ENCODE measurements around the gene MYO5B. TPM values are rescaled to one million over a fixed set of nuclear protein-coding genes. Genes with fewer than 3 reads are reported as not detected.
"Not testable (repeated sequence)": the region's sequence is repeated elsewhere in the genome, so short reads cannot be mapped to it uniquely, and the experiment has no call there.

MYO5B gene
- total RNA-seq, 4 donors from 2014 or later = 105 to 213 (median 183) TPM

DNA sequence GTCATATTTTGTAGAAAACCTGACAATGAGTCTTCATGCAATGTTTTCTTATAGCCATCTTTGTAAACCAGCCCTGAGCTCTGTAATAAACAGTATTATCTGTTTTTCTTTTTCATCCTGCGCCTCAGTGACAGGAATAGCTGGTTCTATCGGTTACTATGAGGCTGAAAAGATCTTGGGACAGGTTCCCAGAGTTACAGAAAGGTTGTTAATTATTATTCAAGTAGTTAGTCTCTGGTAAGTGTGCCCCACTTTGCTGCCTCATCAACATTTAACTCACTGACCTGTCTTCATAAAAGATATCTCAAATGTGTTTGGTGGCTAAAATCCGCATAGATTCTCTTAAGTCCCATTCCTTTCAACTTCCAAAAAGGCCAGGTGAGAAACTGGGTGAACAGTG is 400.2 kb downstream of the MYO5B start:
- Histone ChIP-seq H3K36me3 (peaks cover 0 to 76% (median 3%) of the 10 kb centered on the region in 3 donors), H3K4me3 (no peak overlapping the region), H3K27me3 (no peaks in the 10 kb centered on the region), H3K4me1 (no peaks in the 10 kb centered on the region), H3K27ac (no peak overlapping the region), H3K9me3 (no peaks in the 10 kb centered on the region)
- no peak for DNase-seq
- TF ChIP-seq CTCF (IDR thresholded peaks at IDR 0.05) (no peak), POLR2A (IDR thresholded peaks at IDR 0.05) (no peak)

GRCh38 chr18:49789560-49790134 is 405.3 kb downstream of the MYO5B start:
- H3K27me3 ChIP-seq, H3K9me3 ChIP-seq, H3K27ac ChIP-seq, H3K4me3 ChIP-seq, DNase-seq, H3K4me1 ChIP-seq: not testable (repeated sequence)
- peaks cover 0 to 81% (median 0%) of the 10 kb centered on the region in 3 donors for H3K36me3 ChIP-seq

GRCh38 chr18:49788327-49788898 is 406.5 kb downstream of the MYO5B start:
- Histone ChIP-seq H3K27me3 (no peaks in the 10 kb centered on the region), H3K9me3 (no peaks in the 10 kb centered on the region), H3K4me3 (peak overlapping the region in 2 of 4 donors; percentile 11 to 18), H3K4me1 (no peaks in the 10 kb centered on the region), H3K36me3 (peaks cover 0 to 79% (median 0%) of the 10 kb centered on the region in 3 donors), H3K27ac (peak overlapping the region in 2 of 4 donors; percentile 21 to 53)
- DNase-seq = no peak
- TF ChIP-seq POLR2A (IDR thresholded peaks at IDR 0.05) (no peak), CTCF (IDR thresholded peaks at IDR 0.05) (no peak)

DNA sequence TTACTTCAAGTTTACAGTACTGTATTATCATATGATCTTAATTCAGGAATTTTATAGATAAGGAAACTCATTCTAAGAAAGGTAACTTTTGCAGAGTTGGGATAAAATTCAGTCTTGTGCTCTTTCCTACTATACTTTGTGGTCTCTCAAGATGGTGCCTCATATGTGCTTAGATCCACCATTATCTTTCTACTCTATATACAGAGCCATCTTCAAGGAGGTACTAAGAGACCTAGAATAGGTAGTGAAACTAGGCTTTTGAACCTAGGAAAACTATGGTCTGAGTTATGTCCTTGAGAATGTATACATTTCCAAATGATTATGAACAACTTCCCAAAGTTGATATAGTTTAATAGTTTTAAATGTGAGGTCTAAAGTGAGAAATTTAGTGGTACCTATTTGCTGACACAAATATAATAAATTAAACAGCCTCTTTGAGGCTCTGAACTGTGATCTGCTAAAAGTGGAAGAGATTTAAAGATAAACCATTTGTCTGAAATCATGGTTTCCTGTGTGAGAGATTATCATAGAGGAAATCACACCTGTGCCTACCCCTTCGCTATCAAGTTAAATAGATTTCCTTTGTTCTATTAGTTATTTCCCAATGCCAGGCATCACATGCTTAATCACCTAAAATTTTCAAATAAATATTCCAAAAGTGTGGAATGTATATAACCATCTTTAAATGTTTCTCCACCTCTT is 408.8 kb downstream of the MYO5B start:
- Histone ChIP-seq H3K4me1 (no peaks in the 10 kb centered on the region), H3K36me3 (peaks cover 0 to 79% (median 0%) of the 10 kb centered on the region in 3 donors), H3K4me3 (no peak overlapping the region), H3K27me3 (no peaks in the 10 kb centered on the region), H3K9me3 (no peaks in the 10 kb centered on the region), H3K27ac (no peak overlapping the region)
- no peak for DNase-seq
- TF ChIP-seq POLR2A (IDR thresholded peaks at IDR 0.05) = no peak
- TF ChIP-seq CTCF (IDR thresholded peaks at IDR 0.05) = no peak

GRCh38 chr18:49784427-49785185 is 410.3 kb downstream of the MYO5B start:
- Histone ChIP-seq H3K4me1 (no peaks in the 10 kb centered on the region), H3K9me3 (no peaks in the 10 kb centered on the region), H3K27ac (no peak overlapping the region), H3K27me3 (no peaks in the 10 kb centered on the region), H3K36me3 (peaks cover 0 to 73% (median 0%) of the 10 kb centered on the region in 3 donors), H3K4me3 (no peak overlapping the region)
- no peak for DNase-seq
- TF ChIP-seq CTCF (IDR thresholded peaks at IDR 0.05) = no peak
- TF ChIP-seq POLR2A (IDR thresholded peaks at IDR 0.05) = no peak

DNA sequence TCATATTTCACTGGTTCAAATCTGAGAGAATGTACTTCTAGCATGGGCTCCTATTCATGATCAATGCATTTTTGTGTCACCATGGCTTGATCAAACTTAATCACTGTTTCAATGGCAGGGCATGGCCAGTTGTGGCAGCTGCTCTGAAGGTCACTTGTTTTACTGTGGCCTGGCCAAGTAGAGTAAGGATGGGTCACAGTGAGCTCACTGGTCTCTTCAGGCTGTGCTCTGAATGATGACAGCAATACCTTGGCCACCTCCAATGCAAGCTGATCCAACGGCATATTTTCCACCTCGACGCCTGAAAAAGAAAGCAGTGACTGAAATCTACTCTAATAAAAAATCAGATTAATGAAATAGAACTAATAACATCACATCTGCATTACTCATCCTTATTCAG is 411.3 kb downstream of the MYO5B start:
- not testable (repeated sequence) for H3K4me3 ChIP-seq, H3K9me3 ChIP-seq, H3K4me1 ChIP-seq, DNase-seq, H3K27ac ChIP-seq, H3K27me3 ChIP-seq
- peaks cover 0 to 77% (median 0%) of the 10 kb centered on the region in 3 donors for H3K36me3 ChIP-seq

All from Peyer's patch (tissue), 4 donors.